AG10803 (cell line): Measurements from ENCODE around the gene DNAJC5G.

ENCODE experiments used
- DNase-seq: peaks from one replicate; pipeline ENCODE4 v3.0.0; 2010; ENCODE audit warnings: low read depth
- H3K4me3 ChIP-seq: 2 replicates; pipeline ENCODE4 v1.5.1; 2011; ENCODE audit warnings: mild to moderate bottlenecking, low read length, control low read depth
- CTCF ChIP-seq: conservative IDR thresholded peaks from 2 replicates; pipeline ENCODE4 v1.5.1; 2011; ENCODE audit warnings: mild to moderate bottlenecking, low read length, control low read depth, inconsistent platforms

DNAJC5G gene

GRCh38 chr2:27275211-27276150, at the start of gene DNAJC5G:
TSS of gene DNAJC5G (plus strand) at chr2:27275433. CDS start at chr2:27276729, 1,296 bp downstream.
- no peak within 1 kb of the TSS for H3K4me3 ChIP-seq
- no peak for DNase-seq
- no peak for TF ChIP-seq CTCF

- TF ChIP-seq CTCF: no peak
- no peak overlapping the region for H3K4me3 ChIP-seq
- no peak for DNase-seq
These were observed 49.7 kb upstream of the DNAJC5G start for GRCh38 chr2:27225526-27225925.

- no peak for DNase-seq
- TF ChIP-seq CTCF: no peak
- no peak overlapping the region for H3K4me3 ChIP-seq
These were observed 47.7 kb upstream of the DNAJC5G start for GRCh38 chr2:27227501-27227900.

- no peak overlapping the region for H3K4me3 ChIP-seq
- DNase-seq: no peak
- TF ChIP-seq CTCF: no peak
These were observed 43.3 kb upstream of the DNAJC5G start for GRCh38 chr2:27231921-27232320.

- no peak overlapping the region for H3K4me3 ChIP-seq
- TF ChIP-seq CTCF: no peak
- DNase-seq: no peak
These were observed 41.9 kb upstream of the DNAJC5G start for GRCh38 chr2:27233341-27233740.

- no peak overlapping the region for H3K4me3 ChIP-seq
- no peak for DNase-seq
- TF ChIP-seq CTCF: no peak
These were observed 39.1 kb upstream of the DNAJC5G start for GRCh38 chr2:27236136-27236535.

- TF ChIP-seq CTCF: no peak
- no peak overlapping the region for H3K4me3 ChIP-seq
- DNase-seq: no peak
These were observed 38.6 kb upstream of the DNAJC5G start for GRCh38 chr2:27236626-27237025.
